ENCODE data around the gene CHAT.

DNA sequence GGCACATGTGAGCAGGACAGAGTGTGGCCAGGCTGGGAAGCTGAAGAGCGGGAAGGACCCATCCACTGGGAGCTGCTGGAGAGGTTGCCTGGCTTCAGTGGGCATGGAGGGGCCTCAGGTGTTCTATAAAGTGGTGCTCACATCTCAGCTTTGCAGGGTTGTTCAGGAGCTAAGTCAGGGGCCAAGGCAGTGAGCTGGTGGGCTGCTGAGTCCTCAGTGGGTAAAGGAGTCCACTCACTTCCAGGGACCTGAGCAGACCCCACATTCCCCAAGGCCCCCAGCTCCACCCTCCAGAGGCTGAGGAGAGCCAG, 36.8 kb downstream of the CHAT start:
- TF ChIP-seq TAF1 (IDR thresholded peaks at IDR 0.05; ENCODE audit: low read depth, low read length) (no peak), POLR2AphosphoS5 (IDR thresholded peaks at IDR 0.05; ENCODE audit: low read depth, low read length) (no peak), POLR2A (IDR thresholded peaks at IDR 0.05; ENCODE audit: low read depth, low read length) (no peak)

Measured in GM12891 (cell line).